ENCODE measurements around the gene SMYD3. TPM values are rescaled to one million over a fixed set of nuclear protein-coding genes. Genes with fewer than 3 reads are reported as not detected.

SMYD3 gene
- total and polyA plus RNA-seq, 2 donors (not counting 1 experiment from before 2014, with no cell fraction given) = 9.7 to 37.2 TPM

DNA sequence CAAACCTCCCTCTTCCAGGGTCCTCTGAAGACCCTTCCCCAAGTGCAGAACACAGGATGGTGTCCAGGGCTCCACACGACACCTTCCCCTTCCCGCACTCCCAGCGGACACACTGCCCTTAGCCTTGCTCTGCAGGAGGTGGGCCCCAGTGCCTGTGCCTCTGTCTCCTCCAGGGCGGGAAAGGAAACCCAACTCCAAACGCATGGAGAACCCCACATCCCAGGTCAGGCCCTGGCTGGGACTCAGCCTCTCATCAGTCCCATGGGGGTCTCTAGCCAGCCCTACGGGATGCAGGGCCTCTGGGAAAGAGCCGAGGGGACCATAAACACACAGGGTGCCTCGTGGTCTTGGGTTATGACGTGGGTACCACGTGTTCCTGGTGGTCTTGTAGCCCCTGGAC is 5.6 kb upstream of the SMYD3 start:
- CTCF ChIA-PET = no interaction called here
- H3K4me3 Mint-ChIP-seq = no peak overlapping the region
- intact Hi-C loops (cut with micrococcal nuclease) = no loop called here
- peaks cover under 1% of the 10 kb centered on the region for H3K4me1 Mint-ChIP-seq
- Histone ChIP-seq H4K20me1 (ENCODE audit: control insufficient read depth, insufficient read depth, low read length, poor library complexity, severe bottlenecking) (no peaks in the 10 kb centered on the region), H3K4me2 (replicated peaks; ENCODE audit: low read depth, low read length, poor library complexity, severe bottlenecking) (no peak overlapping the region), H3K4me3 (ENCODE audit: control extremely low read depth in 1 of 5, extremely low read depth in 1 of 5, insufficient read depth in 1 of 5, low read depth in 2 of 5, low read length in 4 of 5) (no peak overlapping the region), H3K4me1 (ENCODE audit: control insufficient read depth in 2 of 2, insufficient read depth in 2 of 2, low read length in 2 of 2) (peaks cover 0 to 2% of the 10 kb centered on the region in 2 donors), H3K9me3 (ENCODE audit: control extremely low read depth in 1 of 3, control insufficient read depth in 2 of 3, insufficient read depth in 1 of 3, low read length in 2 of 3) (peaks cover 0 to 46% (median 18%) of the 10 kb centered on the region in 3 donors), H3K27me3 (replicated peaks in 1 of 4; ENCODE audit: control extremely low read depth in 1 of 4, control insufficient read depth in 3 of 4, insufficient read depth in 4 of 4, low read length in 3 of 4) (no peaks in the 10 kb centered on the region), H3K9ac (ENCODE audit: low read length) (no peak overlapping the region), H3K36me3 (replicated peaks in 1 of 2; ENCODE audit: control extremely low read depth in 1 of 2, control insufficient read depth in 1 of 2, extremely low read depth in 1 of 2, insufficient read depth in 2 of 2, low read length in 1 of 2) (no peaks in the 10 kb centered on the region), H3K27ac (ENCODE audit: low read length in 2 of 2) (no peak overlapping the region), H2AFZ (ENCODE audit: insufficient read depth, low read depth, low read length, poor library complexity, severe bottlenecking) (no peak overlapping the region), H3K79me2 (ENCODE audit: control insufficient read depth, insufficient read depth, low read length) (no peaks in the 10 kb centered on the region)
- WGBS (ENCODE audit: insufficient coverage) = 94% methylated on average over 10 of the region's 10 CpGs
- DNase-seq (no peak), ATAC-seq (ENCODE audit: low read depth) (no peak)
- POLR2A ChIA-PET = no interaction called here
- H3K27ac Mint-ChIP-seq = no peak overlapping the region
- peaks cover 11% of the 10 kb centered on the region for H3K9me3 Mint-ChIP-seq (ENCODE audit: insufficient read depth)
- TF ChIP-seq, protein P1, sequence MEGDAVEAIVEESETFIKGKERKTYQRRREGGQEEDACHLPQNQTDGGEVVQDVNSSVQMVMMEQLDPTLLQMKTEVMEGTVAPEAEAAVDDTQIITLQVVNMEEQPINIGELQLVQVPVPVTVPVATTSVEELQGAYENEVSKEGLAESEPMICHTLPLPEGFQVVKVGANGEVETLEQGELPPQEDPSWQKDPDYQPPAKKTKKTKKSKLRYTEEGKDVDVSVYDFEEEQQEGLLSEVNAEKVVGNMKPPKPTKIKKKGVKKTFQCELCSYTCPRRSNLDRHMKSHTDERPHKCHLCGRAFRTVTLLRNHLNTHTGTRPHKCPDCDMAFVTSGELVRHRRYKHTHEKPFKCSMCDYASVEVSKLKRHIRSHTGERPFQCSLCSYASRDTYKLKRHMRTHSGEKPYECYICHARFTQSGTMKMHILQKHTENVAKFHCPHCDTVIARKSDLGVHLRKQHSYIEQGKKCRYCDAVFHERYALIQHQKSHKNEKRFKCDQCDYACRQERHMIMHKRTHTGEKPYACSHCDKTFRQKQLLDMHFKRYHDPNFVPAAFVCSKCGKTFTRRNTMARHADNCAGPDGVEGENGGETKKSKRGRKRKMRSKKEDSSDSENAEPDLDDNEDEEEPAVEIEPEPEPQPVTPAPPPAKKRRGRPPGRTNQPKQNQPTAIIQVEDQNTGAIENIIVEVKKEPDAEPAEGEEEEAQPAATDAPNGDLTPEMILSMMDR (IDR thresholded peaks at IDR 0.05) = no peak
- no peak for TF ChIP-seq EZH2 (IDR thresholded peaks at IDR 0.05; ENCODE audit: borderline replicate concordance, insufficient read depth, low read depth, low read length, poor library complexity, severe bottlenecking)
- no peaks in the 10 kb centered on the region for H3K27me3 Mint-ChIP-seq

DNA sequence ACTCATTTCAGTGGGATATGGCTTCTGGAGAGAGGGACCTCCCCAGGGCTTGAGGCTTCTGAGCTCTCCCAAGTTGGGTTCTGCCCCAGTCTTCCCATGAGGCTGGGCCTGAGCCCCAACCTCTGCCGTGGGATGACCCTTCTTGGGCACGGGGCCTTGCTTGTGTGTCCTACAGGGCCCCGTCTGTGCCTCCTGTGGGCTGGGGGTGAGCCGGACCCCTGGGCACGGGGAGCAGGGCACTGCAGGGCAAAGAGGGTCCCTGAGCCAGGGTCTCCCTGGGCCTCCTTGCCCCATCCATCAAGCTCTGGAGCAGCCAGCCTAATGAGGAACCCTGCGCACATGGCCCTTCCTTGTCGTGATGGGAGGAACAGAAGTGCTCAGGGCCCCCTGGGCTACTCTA is 5.2 kb upstream of the SMYD3 start:
- 97% methylated on average over 7 of the region's 7 CpGs for WGBS (ENCODE audit: insufficient coverage)
- Histone ChIP-seq H3K36me3 (replicated peaks in 1 of 2; ENCODE audit: control extremely low read depth in 1 of 2, control insufficient read depth in 1 of 2, extremely low read depth in 1 of 2, insufficient read depth in 2 of 2, low read length in 1 of 2) (no peaks in the 10 kb centered on the region), H3K27me3 (replicated peaks in 1 of 4; ENCODE audit: control extremely low read depth in 1 of 4, control insufficient read depth in 3 of 4, insufficient read depth in 4 of 4, low read length in 3 of 4) (no peaks in the 10 kb centered on the region), H3K4me1 (ENCODE audit: control insufficient read depth in 2 of 2, insufficient read depth in 2 of 2, low read length in 2 of 2) (peaks cover 0 to 6% of the 10 kb centered on the region in 2 donors), H3K9me3 (ENCODE audit: control extremely low read depth in 1 of 3, control insufficient read depth in 2 of 3, insufficient read depth in 1 of 3, low read length in 2 of 3) (peaks cover 0 to 42% (median 18%) of the 10 kb centered on the region in 3 donors), H3K79me2 (ENCODE audit: control insufficient read depth, insufficient read depth, low read length) (no peaks in the 10 kb centered on the region), H3K9ac (ENCODE audit: low read length) (no peak overlapping the region), H2AFZ (ENCODE audit: insufficient read depth, low read depth, low read length, poor library complexity, severe bottlenecking) (no peak overlapping the region), H3K4me2 (replicated peaks; ENCODE audit: low read depth, low read length, poor library complexity, severe bottlenecking) (no peak overlapping the region), H3K27ac (ENCODE audit: low read length in 2 of 2) (no peak overlapping the region), H3K4me3 (ENCODE audit: control extremely low read depth in 1 of 5, extremely low read depth in 1 of 5, insufficient read depth in 1 of 5, low read depth in 2 of 5, low read length in 4 of 5) (no peak overlapping the region), H4K20me1 (ENCODE audit: control insufficient read depth, insufficient read depth, low read length, poor library complexity, severe bottlenecking) (no peaks in the 10 kb centered on the region)
- intact Hi-C loops (cut with micrococcal nuclease) = no loop called here
- no peak overlapping the region for H3K27ac Mint-ChIP-seq
- H3K27me3 Mint-ChIP-seq = no peaks in the 10 kb centered on the region
- TF ChIP-seq, protein P1 (IDR thresholded peaks at IDR 0.05) = no peak
- no peak for TF ChIP-seq EZH2 (IDR thresholded peaks at IDR 0.05; ENCODE audit: borderline replicate concordance, insufficient read depth, low read depth, low read length, poor library complexity, severe bottlenecking)
- ChIA-PET CTCF (no interaction called here), POLR2A (no interaction called here)
- no peak overlapping the region for H3K4me3 Mint-ChIP-seq
- DNase-seq (no peak), ATAC-seq (ENCODE audit: low read depth) (no peak)
- peaks cover 4% of the 10 kb centered on the region for H3K4me1 Mint-ChIP-seq
- peaks cover 11% of the 10 kb centered on the region for H3K9me3 Mint-ChIP-seq (ENCODE audit: insufficient read depth)
